Colonic mucosa (tissue), 4 donors: ENCODE data around the gene MCTP2. TPM values are rescaled to one million over a fixed set of nuclear protein-coding genes. Genes with fewer than 3 reads are reported as not detected.

Experiments
- DNase-seq: peaks from one replicate; pipeline ENCODE4 v3.0.0-alpha.2; 2020
- H3K27ac ChIP-seq: fragments of 200-600 bp; one replicate; pipeline ENCODE4 v1.8.0; 2021
- H3K27me3 ChIP-seq: fragments of 200-600 bp; one replicate; pipeline ENCODE4 v1.8.0; 2021
- H3K36me3 ChIP-seq: fragments of 200-600 bp; one replicate; pipeline ENCODE4 v1.8.0; 2021
- H3K4me1 ChIP-seq: fragments of 200-600 bp; one replicate; pipeline ENCODE4 v1.8.0; 2021; ENCODE audit warnings: mild to moderate bottlenecking
- H3K4me3 ChIP-seq: fragments of 200-600 bp; one replicate; pipeline ENCODE4 v1.8.0; 2021
- H3K9ac ChIP-seq, 2 donors: one replicate each; pipeline ENCODE4 v1.7.0; 2013; ENCODE audit warnings: control low read depth in 2 of 2, low read depth in 2 of 2, low read length in 2 of 2
- H3K9me3 ChIP-seq: fragments of 200-600 bp; one replicate; pipeline ENCODE4 v1.8.0; 2021
- CTCF ChIP-seq: fragments of 200-600 bp; IDR thresholded peaks from one replicate; pipeline ENCODE4 v1.8.0; 2022; ENCODE audit warnings: antibody characterized with exemption, mild to moderate bottlenecking
- intact Hi-C: fragments of 100-400 bp; cut with DNase I; formaldehyde crosslinking; loops from one replicate; pipeline ENCODE4 v1.14.1; 2022
- total RNA-seq, 2 donors: library from RNA; stranded (reverse); fragmentation: NEBNext Ultra II Directional in 1 of 2; extraction: Animal tissue kit (Norgen Biotek cat#: 25700) in 1 of 2; gene quantifications; one replicate each; pipeline ENCODE4 v1.2.1, GENCODE V29; 2021
- donor health status: healthy.
- donor health status: DM: no; HTN: no; CAD: no.
- donor health status: DM: no; HTN: no; CAD: no.

MCTP2 gene
- total RNA-seq, 2 donors from 2014 or later, result 56.4 to 88.3 TPM

- Histone ChIP-seq H3K9ac (no peak overlapping the region), H3K36me3 (no peaks in the 10 kb centered on the region), H3K27me3 (no peaks in the 10 kb centered on the region), H3K4me1 (no peaks in the 10 kb centered on the region), H3K4me3 (no peak overlapping the region), H3K9me3 (no peaks in the 10 kb centered on the region), H3K27ac (no peak overlapping the region)
- intact Hi-C loops, result no loop called here
- TF ChIP-seq CTCF, result no peak
- DNase-seq, result no peak
Observed at GRCh38 chr15:94387849-94388441, 156.6 kb downstream of the MCTP2 start.

- H3K9ac ChIP-seq, result no peak overlapping the region
- no peaks in the 10 kb centered on the region for H3K36me3 ChIP-seq
- no peak for TF ChIP-seq CTCF
- no peaks in the 10 kb centered on the region for H3K4me1 ChIP-seq
- H3K9me3 ChIP-seq, result no peaks in the 10 kb centered on the region
- no peak for DNase-seq
- H3K27me3 ChIP-seq, result no peaks in the 10 kb centered on the region
- no peak overlapping the region for H3K27ac ChIP-seq
- intact Hi-C loops, result no loop called here
- no peak overlapping the region for H3K4me3 ChIP-seq
Observed at GRCh38 chr15:94395640-94396039, 164.3 kb downstream of the MCTP2 start.

- intact Hi-C loops, result no loop called here
- H3K4me3 ChIP-seq, result no peak overlapping the region
- no peaks in the 10 kb centered on the region for H3K4me1 ChIP-seq
- DNase-seq, result no peak
- H3K9ac ChIP-seq, result no peak overlapping the region
- no peak for TF ChIP-seq CTCF
- H3K27ac ChIP-seq, result no peak overlapping the region
- no peaks in the 10 kb centered on the region for H3K27me3 ChIP-seq
- H3K36me3 ChIP-seq, result no peaks in the 10 kb centered on the region
- no peaks in the 10 kb centered on the region for H3K9me3 ChIP-seq
Observed at GRCh38 chr15:94397337-94397736, 166.0 kb downstream of the MCTP2 start.

GRCh38 chr15:94398001-94398400 is 166.6 kb downstream of the MCTP2 start:
- no peak for DNase-seq
- TF ChIP-seq CTCF, result no peak
- intact Hi-C loops, result no loop called here

GRCh38 chr15:94400526-94401298 is 169.4 kb downstream of the MCTP2 start:
- intact Hi-C loops, result no loop called here
- Histone ChIP-seq H3K27me3 (no peaks in the 10 kb centered on the region), H3K27ac (no peak overlapping the region), H3K9ac (no peak overlapping the region), H3K36me3 (no peaks in the 10 kb centered on the region), H3K9me3 (no peaks in the 10 kb centered on the region), H3K4me1 (no peaks in the 10 kb centered on the region), H3K4me3 (no peak overlapping the region)
- no peak for TF ChIP-seq CTCF
- no peak for DNase-seq

More at GRCh38 chr15:94398001-94398400, 166.6 kb downstream of the MCTP2 start:
- Histone ChIP-seq H3K4me3 (no peak overlapping the region), H3K27me3 (no peaks in the 10 kb centered on the region), H3K36me3 (no peaks in the 10 kb centered on the region), H3K9me3 (no peaks in the 10 kb centered on the region), H3K4me1 (no peaks in the 10 kb centered on the region), H3K27ac (no peak overlapping the region), H3K9ac (no peak overlapping the region)
